ENCODE results near the gene SETD3.

- TF ChIP-seq POLR2AphosphoS5 (IDR thresholded peaks at IDR 0.05; ENCODE audit: low read depth, low read length), result no peak
- no peak for TF ChIP-seq REST (IDR thresholded peaks at IDR 0.05; ENCODE audit: insufficient read depth in 1 of 2, low read depth in 2 of 2, low read length in 2 of 2)
- TF ChIP-seq SIN3A (IDR thresholded peaks at IDR 0.05; ENCODE audit: borderline replicate concordance, insufficient read depth, low read length), result no peak
Measured at GRCh38 chr14:99384450-99385417, 95.9 kb downstream of the SETD3 start.

Data from PFSK-1 (cell line).